ENCODE measurements around the gene SPAG16.

Gene SPAG16

GRCh38 chr2:214100488-214100887 lies 816.2 kb downstream of the SPAG16 start:
- no peak for DNase-seq
- no peak overlapping the region for H3K27ac ChIP-seq

GRCh38 chr2:214103276-214104001 lies 819.2 kb downstream of the SPAG16 start:
- Histone ChIP-seq H3K27me3 (ENCODE audit: insufficient read depth, low read depth, severe bottlenecking) (no peaks in the 10 kb centered on the region), H3K9me3 (ENCODE audit: severe bottlenecking) (no peaks in the 10 kb centered on the region), H3K36me3 (no peaks in the 10 kb centered on the region), H3K4me3 (ENCODE audit: low read depth, low read length) (no peak overlapping the region), H3K27ac (no peak overlapping the region)
- no peak for TF ChIP-seq CTCF (IDR thresholded peaks at IDR 0.05; ENCODE audit: low read depth, low read length)
- DNase-seq = no peak

More at GRCh38 chr2:214100488-214100887, 816.2 kb downstream of the SPAG16 start:
- TF ChIP-seq CTCF (IDR thresholded peaks at IDR 0.05; ENCODE audit: low read depth, low read length) = no peak
- Histone ChIP-seq H3K9me3 (ENCODE audit: severe bottlenecking) (no peaks in the 10 kb centered on the region), H3K36me3 (no peaks in the 10 kb centered on the region), H3K27me3 (ENCODE audit: insufficient read depth, low read depth, severe bottlenecking) (no peaks in the 10 kb centered on the region), H3K4me3 (ENCODE audit: low read depth, low read length) (no peak overlapping the region)

- H3K27me3 ChIP-seq (ENCODE audit: insufficient read depth, low read depth, severe bottlenecking) = no peaks in the 10 kb centered on the region
- no peaks in the 10 kb centered on the region for H3K9me3 ChIP-seq (ENCODE audit: severe bottlenecking)
- H3K4me3 ChIP-seq (ENCODE audit: low read depth, low read length) = no peak overlapping the region
- TF ChIP-seq CTCF (IDR thresholded peaks at IDR 0.05; ENCODE audit: low read depth, low read length) = 0 out of 2 replicates have a peak, but pooled peaks have one; percentile 4
- DNase-seq = no peak
- no peaks in the 10 kb centered on the region for H3K36me3 ChIP-seq
- H3K27ac ChIP-seq = no peak overlapping the region
Observed at GRCh38 chr2:214104219-214104618, 820.0 kb downstream of the SPAG16 start.

- Histone ChIP-seq H3K27ac (no peak overlapping the region), H3K4me3 (ENCODE audit: low read depth, low read length) (no peak overlapping the region), H3K27me3 (ENCODE audit: insufficient read depth, low read depth, severe bottlenecking) (no peaks in the 10 kb centered on the region), H3K36me3 (no peaks in the 10 kb centered on the region), H3K9me3 (ENCODE audit: severe bottlenecking) (no peaks in the 10 kb centered on the region)
- DNase-seq = no peak
- TF ChIP-seq CTCF (IDR thresholded peaks at IDR 0.05; ENCODE audit: low read depth, low read length) = no peak
Observed at GRCh38 chr2:214104967-214105366, 820.7 kb downstream of the SPAG16 start.

GRCh38 chr2:214107726-214108125 lies 823.5 kb downstream of the SPAG16 start:
- H3K9me3 ChIP-seq (ENCODE audit: severe bottlenecking) = no peaks in the 10 kb centered on the region
- DNase-seq = no peak
- H3K36me3 ChIP-seq = no peaks in the 10 kb centered on the region
- no peak for TF ChIP-seq CTCF (IDR thresholded peaks at IDR 0.05; ENCODE audit: low read depth, low read length)
- no peak overlapping the region for H3K27ac ChIP-seq
- H3K4me3 ChIP-seq (ENCODE audit: low read depth, low read length) = no peak overlapping the region
- H3K27me3 ChIP-seq (ENCODE audit: insufficient read depth, low read depth, severe bottlenecking) = no peaks in the 10 kb centered on the region

- Histone ChIP-seq H3K27ac (no peak overlapping the region), H3K27me3 (ENCODE audit: insufficient read depth, low read depth, severe bottlenecking) (no peaks in the 10 kb centered on the region), H3K9me3 (ENCODE audit: severe bottlenecking) (no peaks in the 10 kb centered on the region), H3K36me3 (no peaks in the 10 kb centered on the region), H3K4me3 (ENCODE audit: low read depth, low read length) (no peak overlapping the region)
- TF ChIP-seq CTCF (IDR thresholded peaks at IDR 0.05; ENCODE audit: low read depth, low read length) = no peak
- DNase-seq = no peak
Observed at GRCh38 chr2:214108598-214108997, 824.3 kb downstream of the SPAG16 start.

All from WERI-Rb-1 (cell line).